NCI-H748 (cell line): ENCODE measurements around the gene SERPINA3.

Source experiments
- DNase-seq: peaks from one replicate; lab custom pipeline; 2025; ENCODE audit not compliant: unreplicated experiment; lab: John Stamatoyannopoulos, UW

Gene SERPINA3

GRCh38 chr14:94612580-94613554 is 676 bp downstream of the SERPINA3 start:
- DNase-seq: no peak

GRCh38 chr14:94613720-94614644 is 1.8 kb downstream of the SERPINA3 start:
- DNase-seq: no peak

- DNase-seq: no peak
Observed at GRCh38 chr14:94614802-94615201, 2.6 kb downstream of the SERPINA3 start.

GRCh38 chr14:94615254-94615653 is 3.1 kb downstream of the SERPINA3 start:
- DNase-seq: no peak

- DNase-seq: no peak
Observed at GRCh38 chr14:94615823-94616570, 3.8 kb downstream of the SERPINA3 start.

- DNase-seq: no peak
Observed at GRCh38 chr14:94617366-94617941, 5.3 kb downstream of the SERPINA3 start.

- no peak for DNase-seq
Observed at GRCh38 chr14:94617988-94618822, 6.0 kb downstream of the SERPINA3 start.

GRCh38 chr14:94619297-94619696 is 7.1 kb downstream of the SERPINA3 start:
- no peak for DNase-seq

GRCh38 chr14:94620597-94620996 is 8.4 kb downstream of the SERPINA3 start:
- no peak for DNase-seq

- no peak for DNase-seq
Observed at GRCh38 chr14:94621358-94622134, 9.4 kb downstream of the SERPINA3 start.

GRCh38 chr14:94622653-94623421 is 10.6 kb downstream of the SERPINA3 start:
- no peak for DNase-seq

- DNase-seq: no peak
Observed at GRCh38 chr14:94623422-94623809, 11.2 kb downstream of the SERPINA3 start.

- DNase-seq: no peak
Observed at GRCh38 chr14:94623856-94624499, 11.8 kb downstream of the SERPINA3 start.

GRCh38 chr14:94624537-94625352 is 12.6 kb downstream of the SERPINA3 start:
- DNase-seq: no peak

- DNase-seq: no peak
Observed at GRCh38 chr14:94625353-94625635, 13.1 kb downstream of the SERPINA3 start.

GRCh38 chr14:94628578-94628977 is 16.4 kb downstream of the SERPINA3 start:
- no peak for DNase-seq

- DNase-seq: no peak
Observed at GRCh38 chr14:94630396-94630795, 18.2 kb downstream of the SERPINA3 start.
